HG03159 (cell line): ENCODE data around the gene CD28.
A peak's percentile ranks its signal among the peaks of the same experiment; 100 is the strongest.

Source experiments
- ATAC-seq: cut with Tn5 transposase; IDR thresholded peaks from one replicate; pipeline ENCODE4 v1.9.1; 2021; ENCODE audit warnings: mild to moderate bottlenecking, moderate library complexity; ENCODE audit not compliant: unreplicated experiment

Gene CD28

DNA sequence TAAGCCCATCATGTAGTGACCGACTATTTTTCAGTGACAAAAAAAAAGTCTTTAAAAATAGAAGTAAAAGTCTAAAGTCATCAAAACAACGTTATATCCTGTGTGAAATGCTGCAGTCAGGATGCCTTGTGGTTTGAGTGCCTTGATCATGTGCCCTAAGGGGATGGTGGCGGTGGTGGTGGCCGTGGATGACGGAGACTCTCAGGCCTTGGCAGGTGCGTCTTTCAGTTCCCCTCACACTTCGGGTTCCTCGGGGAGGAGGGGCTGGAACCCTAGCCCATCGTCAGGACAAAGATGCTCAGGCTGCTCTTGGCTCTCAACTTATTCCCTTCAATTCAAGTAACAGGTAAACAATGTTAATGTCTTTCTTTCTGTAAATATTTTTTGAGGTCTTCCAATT lies at the start of gene CD28:
Gene CD28, plus strand, starts transcription at position 237 of the 400 bp plus-strand sequence. Its CDS starts 58 bp downstream, at position 295.
- peak; percentile 100 for ATAC-seq

DNA sequence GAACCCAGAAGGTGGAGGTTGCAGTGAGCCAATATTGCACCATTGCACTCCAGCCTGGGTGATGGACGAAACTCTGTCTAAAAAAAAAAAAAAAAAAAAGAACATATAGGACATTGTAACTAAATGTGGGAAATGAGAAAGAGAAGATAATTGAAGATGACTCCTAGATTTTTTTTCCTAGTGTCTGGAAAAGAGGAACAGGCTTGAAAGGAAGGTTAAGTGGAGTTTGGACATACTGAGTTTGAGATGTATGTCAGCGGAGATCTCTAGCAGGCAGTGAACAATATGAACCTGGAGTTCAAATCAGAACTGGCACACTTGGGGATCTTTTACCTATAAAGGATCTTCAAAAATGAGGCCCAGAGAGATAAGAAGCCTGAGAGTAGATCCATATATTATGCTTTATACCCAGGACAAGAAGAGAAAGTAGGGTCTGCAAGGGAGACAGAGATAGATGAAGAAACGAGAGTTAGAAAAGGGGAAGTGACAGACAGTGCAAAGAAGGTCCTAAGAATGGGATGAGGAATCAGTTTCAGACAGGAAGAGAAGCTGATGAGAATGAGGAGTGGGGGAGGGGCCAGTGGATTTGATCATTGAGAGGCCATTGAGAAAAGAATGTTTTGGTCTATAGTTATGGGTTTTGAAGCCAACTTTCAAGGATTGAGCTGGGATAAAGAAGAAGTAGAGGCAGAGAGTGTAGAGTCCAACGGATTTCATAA lies 46.9 kb upstream of the CD28 start:
- ATAC-seq = peak; percentile 61

DNA sequence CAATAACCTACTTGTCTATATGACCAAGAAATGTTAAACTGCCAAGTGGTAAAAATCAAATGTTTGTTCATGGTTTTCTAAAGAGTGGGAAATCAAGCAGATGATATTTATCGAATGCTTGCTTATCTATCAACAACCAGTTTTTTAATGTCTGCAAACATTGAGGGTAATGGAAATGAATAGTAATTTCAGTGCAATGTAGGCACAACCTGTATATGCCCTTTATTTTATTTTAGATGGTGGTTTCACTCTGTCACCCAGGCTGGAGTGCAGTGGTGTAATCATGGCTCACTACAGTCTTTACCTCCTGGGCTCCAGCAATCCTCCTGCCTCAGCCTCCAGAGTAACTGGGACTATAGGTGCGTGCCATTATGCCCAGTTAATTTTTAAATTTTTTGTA lies 46.0 kb upstream of the CD28 start:
- ATAC-seq = no peak

DNA sequence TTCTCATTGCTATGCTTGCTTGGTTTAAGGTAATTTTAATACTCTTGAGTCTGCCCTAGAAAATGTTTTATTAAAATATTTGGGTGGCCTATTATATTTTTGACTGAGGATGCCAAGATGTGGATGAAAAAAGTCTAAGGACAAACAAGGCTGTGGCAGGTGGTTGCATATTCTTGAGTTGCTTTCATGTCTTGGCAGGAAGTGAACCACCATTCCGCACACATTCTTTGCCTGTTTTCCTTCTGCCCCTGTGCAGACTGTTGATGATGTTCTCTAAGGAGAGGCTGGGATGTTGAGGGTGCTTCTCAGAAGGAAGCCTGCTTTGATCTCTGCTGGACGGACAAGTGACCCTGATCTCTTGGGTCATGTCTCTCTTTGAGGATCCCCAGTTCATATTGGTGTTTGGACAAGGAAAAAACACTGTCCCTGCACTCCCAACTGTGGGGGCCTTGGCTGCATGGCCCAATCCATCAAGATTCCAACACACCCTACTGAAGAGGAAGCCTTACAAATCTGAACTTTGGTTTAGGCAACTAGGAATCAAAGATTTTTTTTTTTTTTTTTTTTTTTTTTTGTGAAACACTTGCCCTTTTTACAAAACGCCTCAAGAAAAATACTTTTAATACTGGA lies 45.0 kb upstream of the CD28 start:
- ATAC-seq = no peak

DNA sequence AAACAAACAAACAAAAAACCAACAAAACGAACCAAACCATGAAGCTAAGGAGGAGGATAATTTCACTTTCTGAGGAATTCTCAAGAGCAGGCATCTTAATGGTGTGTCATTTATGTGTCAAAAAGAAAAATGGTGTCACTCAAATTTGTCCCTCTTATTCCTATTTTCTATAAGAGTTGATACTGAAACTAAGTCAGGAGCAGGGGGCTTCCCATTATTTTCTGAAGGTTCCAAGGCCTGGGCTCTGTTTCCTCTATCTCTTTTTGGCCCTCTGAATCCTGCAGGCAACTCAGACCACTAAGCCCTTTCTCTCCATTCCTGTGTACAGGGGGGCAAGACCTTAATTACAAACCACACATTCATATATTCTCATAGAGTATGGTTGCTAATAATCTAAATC lies 44.0 kb upstream of the CD28 start:
- ATAC-seq = no peak

DNA sequence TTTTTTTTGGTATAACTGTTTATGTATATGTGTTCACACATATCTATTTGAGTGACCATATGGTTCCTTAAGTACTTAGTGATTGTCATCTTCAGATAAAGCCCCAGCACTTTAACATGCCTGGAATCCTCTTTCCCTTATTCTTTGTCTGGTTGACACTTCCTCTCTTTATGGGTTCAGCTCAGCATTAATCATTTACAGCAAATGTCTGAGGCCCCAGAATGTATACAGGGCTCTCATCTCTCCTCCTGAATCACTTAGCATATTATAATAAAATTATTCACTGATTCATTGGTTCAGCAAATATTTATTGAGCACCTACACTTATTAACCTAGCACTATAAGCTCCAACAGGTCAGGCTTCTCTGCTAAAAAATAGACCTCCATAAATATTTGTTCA lies 43.5 kb upstream of the CD28 start:
- ATAC-seq = no peak

DNA sequence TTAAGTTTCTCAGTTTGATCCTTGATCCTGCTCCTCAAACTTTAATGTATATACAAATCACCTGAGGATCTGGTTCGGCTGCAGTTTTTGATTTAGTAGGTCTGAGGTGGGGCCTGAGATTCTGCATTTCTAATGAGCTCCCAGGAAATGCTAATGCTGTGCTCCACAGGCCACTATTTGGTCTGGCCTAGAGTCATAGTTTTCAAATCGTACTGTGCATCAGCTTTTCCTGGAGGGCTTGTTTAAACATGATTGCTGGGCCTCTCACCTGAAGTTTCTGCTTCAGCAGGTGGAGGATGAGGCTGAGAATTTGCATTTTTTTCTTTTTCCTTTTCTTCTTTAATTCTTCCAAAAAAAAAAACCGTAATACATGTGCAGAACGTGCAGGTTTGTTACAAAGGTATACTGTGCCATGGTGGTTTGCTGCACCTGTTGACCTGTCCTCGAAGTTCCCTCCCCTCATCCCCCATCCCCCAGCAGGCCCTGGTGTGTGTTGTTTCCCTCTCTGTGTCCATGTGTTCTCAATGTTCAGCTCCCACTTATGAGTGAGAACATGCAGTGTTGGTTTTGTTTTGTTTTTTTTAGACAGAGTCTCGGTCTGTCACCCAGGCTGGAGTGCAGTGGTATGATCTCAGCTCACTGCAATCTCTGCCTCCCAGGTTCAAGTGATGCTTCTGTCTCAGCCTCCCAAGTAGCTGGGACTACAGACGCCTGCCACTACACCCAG lies 42.2 kb upstream of the CD28 start:
- ATAC-seq = no peak

DNA sequence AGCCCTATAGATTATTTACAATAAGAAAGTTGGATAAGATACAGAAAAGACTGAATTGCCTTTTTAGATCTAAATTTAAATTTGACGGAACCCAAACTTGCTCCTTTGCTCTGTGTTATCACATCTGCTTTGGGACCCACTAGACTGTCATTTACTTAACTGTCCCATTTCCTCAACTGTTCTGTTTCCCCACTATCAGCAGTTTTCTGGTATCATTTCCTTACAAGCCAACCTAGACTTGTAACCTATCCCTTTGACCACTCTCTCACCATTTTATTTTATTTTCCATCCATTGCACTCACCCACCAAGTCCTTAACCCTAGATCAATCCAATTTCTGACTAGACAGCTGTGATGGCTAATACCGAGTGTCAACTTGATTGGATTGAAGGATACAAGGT lies 38.6 kb upstream of the CD28 start:
- ATAC-seq = no peak

DNA sequence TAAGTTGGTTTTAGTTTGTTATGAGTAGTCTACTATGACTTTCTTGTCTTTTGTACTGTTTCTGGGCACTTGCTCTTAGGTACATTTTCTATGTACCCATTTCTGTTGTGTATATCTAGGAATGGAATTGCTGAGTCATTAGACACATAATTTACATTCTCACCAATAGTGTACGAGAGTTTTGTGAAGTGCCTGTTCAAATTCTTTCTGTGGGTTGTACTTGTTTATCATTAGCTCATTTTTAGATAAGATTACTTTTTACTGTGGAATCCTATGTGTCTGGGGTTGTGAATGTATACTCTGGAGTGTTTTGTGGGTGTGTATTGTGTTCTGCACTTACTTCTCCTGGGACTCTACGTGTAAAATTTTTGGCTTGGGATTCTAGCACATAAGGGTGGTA lies 36.6 kb upstream of the CD28 start:
- no peak for ATAC-seq

DNA sequence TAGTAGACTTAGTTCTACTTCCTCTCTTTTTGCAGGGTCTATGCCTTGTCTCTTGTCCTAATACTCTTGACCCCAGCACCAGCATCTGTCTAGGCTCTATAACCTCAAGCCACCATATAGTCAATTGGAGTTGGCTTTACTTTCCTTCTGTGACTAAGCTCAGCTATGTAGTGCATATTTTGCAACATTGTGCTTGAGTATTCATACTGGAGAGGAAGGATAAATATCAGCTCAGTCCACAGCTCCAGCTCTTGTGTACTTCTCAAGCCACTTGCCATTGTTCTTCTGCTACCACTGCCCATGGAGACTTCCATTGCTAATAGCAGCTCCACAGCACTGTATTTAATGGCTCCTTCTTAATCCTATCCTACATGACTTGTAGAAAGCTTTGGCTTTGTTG lies 35.5 kb upstream of the CD28 start:
- no peak for ATAC-seq

DNA sequence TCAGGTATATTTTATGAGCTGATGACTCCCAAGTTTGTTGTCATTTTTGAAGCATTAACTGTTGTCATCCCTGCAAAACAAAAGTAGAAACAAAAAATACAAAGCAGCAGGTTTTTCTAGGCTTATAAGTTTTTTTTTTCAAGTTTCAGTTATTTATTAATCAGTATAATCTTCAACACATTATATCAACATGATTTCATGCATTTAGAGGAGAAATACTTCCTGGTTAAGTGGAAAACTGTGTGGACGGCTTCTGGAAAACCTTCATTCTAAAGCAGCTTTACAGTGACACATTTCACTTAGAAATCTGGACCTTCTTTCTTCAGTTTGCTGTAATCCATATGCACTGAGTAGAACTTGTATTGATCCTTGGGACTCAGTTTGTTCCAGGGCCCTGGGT lies 34.6 kb upstream of the CD28 start:
- no peak for ATAC-seq

DNA sequence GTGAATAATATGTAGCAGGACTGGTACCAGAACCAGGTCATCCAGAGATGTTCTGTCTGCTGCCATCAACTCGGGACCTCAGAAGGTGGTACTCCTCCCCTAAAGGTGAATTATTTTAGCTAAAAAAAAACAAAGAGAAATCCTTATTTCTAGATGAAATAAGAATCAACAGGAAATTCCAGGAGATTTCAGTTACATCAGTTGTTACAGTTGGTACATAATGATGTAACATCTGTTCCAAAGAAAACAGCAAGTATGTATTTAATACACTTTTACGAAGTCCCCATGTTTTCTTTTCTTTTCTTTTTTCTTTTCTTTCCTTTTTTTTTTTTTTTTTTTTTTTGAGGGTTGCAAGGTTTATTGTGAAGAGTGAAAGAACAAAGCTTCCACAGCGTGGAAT lies 33.6 kb upstream of the CD28 start:
- ATAC-seq = no peak

DNA sequence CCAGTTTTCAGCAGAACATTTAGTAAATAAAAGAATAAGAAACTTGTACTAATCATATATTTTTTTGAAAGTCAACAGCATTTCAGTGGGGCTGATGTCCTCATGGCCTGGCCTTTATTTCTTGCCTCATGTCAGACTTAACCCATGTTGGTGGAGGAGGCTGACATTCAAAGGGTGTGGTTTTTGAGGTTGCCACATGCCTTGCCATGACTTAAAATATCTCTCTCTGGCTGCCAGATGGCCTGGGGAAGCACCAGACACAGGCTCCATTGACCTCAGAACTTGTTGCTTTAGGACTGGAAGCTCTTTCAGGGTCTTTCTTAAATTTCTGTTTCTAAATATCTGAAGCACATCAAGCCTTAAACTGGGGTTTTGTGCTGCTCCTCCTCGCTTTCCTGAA lies 32.5 kb upstream of the CD28 start:
- peak; percentile 98 for ATAC-seq

DNA sequence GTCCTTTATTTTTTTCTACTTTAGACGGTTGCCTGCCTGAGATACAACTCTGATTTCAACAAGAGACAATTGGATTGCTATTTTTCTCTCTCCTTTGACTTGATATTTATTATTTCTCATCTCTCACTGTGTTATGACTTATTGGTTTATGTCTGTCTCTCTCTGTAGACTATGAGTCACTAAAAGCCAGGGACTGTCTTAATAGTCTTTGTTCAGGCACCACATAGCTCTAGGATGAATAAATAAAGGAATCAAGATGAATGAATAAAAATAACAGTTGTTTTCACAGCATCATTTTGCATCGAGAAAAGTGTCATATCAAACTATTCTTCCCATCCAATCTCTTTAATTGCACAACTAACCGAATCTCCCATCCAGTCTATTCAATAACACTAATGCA lies 31.4 kb upstream of the CD28 start:
- ATAC-seq = no peak

DNA sequence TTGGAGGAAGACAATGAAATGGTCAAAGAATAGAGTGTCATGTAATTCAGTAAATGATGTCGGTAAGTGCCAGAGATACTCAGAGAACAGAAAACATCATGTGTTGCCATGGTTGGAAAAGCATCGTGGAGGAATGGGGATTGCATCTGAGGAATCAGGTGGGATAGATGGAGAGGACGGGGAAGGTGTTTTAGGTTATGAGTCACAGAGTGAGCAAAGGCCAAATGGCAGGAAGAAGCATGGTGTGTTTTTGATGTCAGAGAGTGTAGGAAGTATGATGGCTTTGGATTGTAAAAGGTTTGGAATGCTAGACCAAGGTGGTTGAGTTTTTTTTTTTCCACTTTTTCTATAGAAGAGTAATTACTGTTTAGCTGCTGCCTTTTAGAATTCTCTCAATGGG lies 27.5 kb upstream of the CD28 start:
- no peak for ATAC-seq

DNA sequence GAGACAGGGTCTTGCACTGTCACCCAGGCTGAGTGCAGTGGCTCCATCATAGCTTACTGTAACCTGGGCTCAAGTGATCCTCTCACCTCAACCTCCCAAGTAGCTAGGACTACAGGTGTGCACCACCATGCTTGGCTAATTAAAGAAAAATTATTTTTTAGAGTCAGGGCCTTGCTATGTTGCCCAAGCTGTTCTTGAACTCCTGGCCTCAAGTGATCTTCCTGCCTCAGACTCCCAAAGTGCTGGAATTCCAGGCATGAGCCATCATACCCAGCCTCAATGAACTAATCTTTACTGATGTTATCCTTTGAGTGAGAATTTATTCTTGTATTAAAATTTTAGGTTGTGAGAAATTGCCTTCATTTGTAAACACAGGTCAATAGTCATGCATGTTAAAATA lies 27.0 kb upstream of the CD28 start:
- ATAC-seq = no peak

DNA sequence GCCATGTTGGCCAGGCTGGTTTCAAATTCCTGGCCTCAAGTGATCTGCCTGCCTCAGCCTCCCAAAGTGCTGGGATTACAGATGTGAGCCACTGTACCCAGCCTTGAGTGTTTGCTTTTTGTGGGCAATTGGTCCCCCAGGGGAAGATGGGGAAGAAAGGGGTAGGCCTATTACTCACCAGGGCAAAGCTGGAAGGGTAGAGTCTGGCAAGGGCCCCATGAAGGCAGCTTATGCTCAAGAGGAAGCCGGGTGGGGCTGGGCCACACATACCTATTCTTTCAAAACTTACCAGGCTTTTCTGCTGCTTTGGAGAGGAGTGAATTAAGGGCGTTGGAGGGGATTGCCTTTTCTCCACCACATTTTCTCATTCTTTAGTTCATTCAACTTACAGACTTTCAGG lies 24.5 kb upstream of the CD28 start:
- ATAC-seq = no peak

DNA sequence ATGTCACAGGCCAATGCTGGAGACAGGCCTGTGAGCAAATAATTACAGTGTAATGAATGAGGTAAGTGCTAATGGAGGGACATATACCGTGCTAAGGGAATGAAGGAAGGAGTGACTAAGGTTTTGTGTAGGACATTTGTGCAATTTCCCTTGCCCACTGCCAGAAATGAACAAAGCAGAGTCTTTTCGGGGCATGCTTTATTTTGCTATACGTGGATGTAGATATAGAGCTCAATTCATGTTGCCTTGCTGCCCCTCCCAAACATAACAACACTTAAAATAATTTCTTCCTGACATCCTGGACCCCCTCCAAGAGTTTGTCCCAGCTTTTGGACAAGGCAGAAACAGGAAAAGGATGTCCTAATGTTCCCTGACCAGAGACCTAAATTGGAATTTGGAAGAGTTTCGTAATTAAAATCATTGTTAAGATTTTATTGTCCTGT lies 23.7 kb upstream of the CD28 start:
- no peak for ATAC-seq

DNA sequence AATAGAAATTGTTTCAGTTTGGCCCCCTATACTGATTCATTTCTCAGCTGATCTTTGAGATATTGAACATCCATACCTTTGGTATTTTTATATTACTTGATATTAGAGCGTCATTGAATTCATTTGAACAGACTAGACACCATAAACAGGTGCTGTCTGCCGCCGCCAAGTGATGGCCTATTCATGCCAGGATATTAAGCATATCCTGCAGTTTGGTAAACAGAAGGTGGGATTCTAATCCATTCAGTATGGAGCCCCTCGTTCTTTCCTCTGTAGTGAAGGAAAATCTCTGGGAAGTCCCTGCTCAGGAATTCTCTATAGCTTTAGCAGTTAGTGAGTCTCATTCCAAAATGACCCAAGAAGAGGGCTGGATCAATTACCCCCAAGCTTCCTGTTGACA lies 23.0 kb upstream of the CD28 start:
- ATAC-seq = no peak

DNA sequence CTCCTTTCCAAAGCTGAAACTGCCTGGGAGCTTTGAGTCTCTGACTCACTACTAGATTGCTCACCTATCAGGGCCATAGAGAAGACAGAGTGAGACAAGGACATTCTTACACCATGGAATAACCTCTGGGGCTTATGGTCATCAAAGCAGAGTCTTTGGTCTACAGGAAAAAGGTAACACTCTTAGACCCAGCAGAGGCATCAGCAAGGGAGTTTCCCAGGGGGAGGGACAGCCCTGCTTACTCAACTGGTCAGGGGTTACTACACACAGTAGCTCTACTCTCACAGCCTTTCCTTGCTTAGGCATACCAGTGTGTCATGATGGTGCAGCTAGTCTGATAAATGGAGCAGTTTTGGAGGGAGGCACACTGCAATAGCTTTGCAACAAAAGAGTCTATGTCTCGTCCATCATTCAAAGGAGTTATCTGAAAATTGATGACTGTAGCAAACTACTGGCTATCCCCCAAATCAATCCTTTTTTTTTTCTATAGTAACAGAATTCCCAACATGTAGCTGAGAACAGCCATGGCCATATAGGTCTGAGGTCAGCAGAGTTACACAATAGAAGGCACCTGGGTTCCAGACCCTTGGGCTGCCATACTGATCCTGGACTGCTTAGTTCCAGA lies 22.4 kb upstream of the CD28 start:
- peak; percentile 77 for ATAC-seq

DNA sequence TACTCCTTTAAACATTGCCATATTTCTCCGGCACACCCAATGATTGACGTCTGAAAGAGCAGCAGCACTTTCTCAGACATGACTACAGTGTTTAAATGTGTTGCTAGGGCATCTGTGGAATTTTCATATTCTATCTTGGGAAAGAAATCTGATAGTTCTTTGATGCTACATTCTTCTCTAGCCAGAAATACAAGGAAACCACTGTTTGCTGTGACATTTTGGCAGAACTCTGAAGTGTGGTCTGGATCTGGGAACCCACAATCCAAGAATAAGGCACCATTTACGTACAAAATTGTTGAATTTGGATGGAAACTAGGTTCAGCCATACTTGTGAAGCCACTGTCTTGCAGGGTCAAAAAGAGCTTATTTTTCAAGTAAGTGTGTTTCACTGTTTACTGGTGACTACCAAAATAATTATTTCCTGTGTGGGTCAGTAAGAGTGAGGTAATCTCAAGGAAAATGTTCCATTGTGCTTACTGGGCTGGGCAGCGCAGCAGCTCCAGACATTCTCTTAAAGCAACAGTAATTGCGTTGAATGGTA lies 21.3 kb upstream of the CD28 start:
- ATAC-seq = no peak
